Esophagus (tissue), 2 donors: ENCODE results near the gene SYT13. TPM values are rescaled to one million over a fixed set of nuclear protein-coding genes. Genes with fewer than 3 reads are reported as not detected.
A peak's percentile ranks its signal among the peaks of the same experiment; 100 is the strongest.

Source experiments
- H3K27ac ChIP-seq, 2 donors: one replicate each; pipeline ENCODE4 v1.5.1; 2013; ENCODE audit warnings: low read depth in 2 of 2, mild to moderate bottlenecking in 2 of 2, inconsistent platforms in 1 of 2, low read length in 1 of 2, moderate library complexity in 1 of 2
- H3K27me3 ChIP-seq, 2 donors: one replicate each; pipeline ENCODE4 v1.6.1; 2013; ENCODE audit warnings: low read length in 2 of 2, control low read depth in 1 of 2, mild to moderate bottlenecking in 1 of 2; ENCODE audit not compliant: insufficient read depth in 2 of 2, control insufficient read depth in 1 of 2
- H3K36me3 ChIP-seq, 2 donors: one replicate each; pipeline ENCODE4 v1.6.1; 2013; ENCODE audit warnings: low read length in 1 of 2; ENCODE audit not compliant: control insufficient read depth in 2 of 2, insufficient read depth in 2 of 2
- H3K4me1 ChIP-seq, 2 donors: one replicate each; pipeline ENCODE4 v1.6.1; 2013; ENCODE audit warnings: low read length in 1 of 2; ENCODE audit not compliant: control insufficient read depth in 2 of 2, insufficient read depth in 2 of 2
- H3K4me3 ChIP-seq, 2 donors: one replicate each; pipeline ENCODE4 v1.5.1; 2013; ENCODE audit warnings: low read length in 2 of 2, mild to moderate bottlenecking in 2 of 2, low read depth in 1 of 2, moderate library complexity in 1 of 2
- H3K9me3 ChIP-seq, 2 donors: one replicate each; pipeline ENCODE4 v1.6.1; 2013; ENCODE audit warnings: mild to moderate bottlenecking in 2 of 2, low read depth in 1 of 2, low read length in 1 of 2, moderate library complexity in 1 of 2; ENCODE audit not compliant: control insufficient read depth in 2 of 2, insufficient read depth in 1 of 2
- WGBS, 2 donors: extraction: QIAGEN DNeasy Blood & Tissue Kit; methylation state at CpG; one replicate each; pipeline ENCODE4 v1.1.7; 2013; 5-methylcytosine and 5-hydroxymethylcytosine counted together
- polyA plus RNA-seq, 2 donors: library from polyadenylated mRNA; stranded (reverse); fragments of 200-250 nt; gene quantifications; one replicate each; pipeline ENCODE4 v1.2.3, GENCODE V29; 2013
- donor health status: healthy with polysubstance abuse.
- donor health status: Bipolar disorder and iron deficiency.

SYT13 gene
- polyA plus RNA-seq, 2 donors: 0.02 TPM

DNA sequence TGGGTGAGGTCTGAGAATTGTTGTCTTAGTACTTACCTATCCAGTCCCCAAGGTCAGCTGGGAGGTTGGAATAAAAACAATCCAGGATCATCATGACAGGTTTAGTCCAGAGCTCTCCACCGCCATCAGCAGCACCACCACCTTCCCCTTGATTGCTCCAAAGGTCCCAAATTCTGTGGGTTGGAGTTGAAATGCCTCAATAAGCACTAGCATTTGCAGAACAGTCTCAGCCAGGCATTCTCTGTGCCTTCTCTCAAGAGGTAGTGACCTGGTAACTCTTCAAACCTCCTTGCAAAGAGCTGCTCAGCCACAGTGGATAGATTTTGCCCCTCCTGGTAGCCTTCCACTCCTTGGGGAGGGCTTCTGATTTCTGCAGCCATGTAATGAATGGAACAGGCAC is 70.1 kb downstream of the SYT13 start:
- Histone ChIP-seq H3K4me3 (no peak overlapping the region), H3K27ac (no peak overlapping the region), H3K9me3 (no peaks in the 10 kb centered on the region), H3K36me3 (peaks cover 3 to 14% of the 10 kb centered on the region in 2 donors), H3K4me1 (no peaks in the 10 kb centered on the region), H3K27me3 (no peaks in the 10 kb centered on the region)
- 89 to 96% methylated on average over 1 of the region's 1 CpG for WGBS, 2 donors

DNA sequence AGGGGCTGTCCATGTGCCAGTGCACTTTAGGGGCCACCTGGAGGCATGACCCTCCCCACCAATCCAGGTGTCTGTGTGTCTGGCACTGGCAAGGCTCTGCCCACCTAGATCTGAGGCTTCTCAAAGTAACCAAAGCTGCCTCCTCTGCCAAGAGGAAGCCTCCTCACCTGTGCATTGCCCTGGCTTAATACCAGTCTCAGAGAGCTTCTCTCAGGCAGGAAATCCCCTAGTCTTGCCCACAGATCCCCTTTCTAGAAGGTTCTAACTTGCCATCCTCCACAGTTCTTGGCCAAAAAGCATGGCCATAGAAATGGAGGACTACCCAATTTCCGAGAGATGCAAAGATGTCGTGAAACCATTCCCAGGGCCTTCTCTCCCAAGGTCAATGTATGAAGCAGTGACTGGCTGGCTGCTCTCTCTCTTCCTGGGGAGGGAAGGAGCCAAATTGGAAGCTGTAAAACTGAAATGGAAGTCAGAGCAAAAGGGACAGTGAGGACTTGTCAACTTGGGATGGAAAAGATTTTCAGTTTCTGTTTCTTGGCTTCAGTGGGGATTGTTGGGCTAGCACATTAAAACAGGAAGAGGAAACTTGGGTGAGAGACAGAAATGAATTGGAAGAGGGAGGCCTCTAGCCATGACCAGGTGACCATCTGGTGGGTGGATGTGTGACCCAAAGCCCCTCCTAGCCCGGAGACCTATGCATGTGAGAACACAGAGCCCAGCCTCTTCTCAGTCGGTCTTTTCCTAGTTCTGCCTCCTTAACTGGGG is 70.9 kb downstream of the SYT13 start:
- no peaks in the 10 kb centered on the region for H3K4me1 ChIP-seq
- peaks cover 3 to 18% of the 10 kb centered on the region in 2 donors for H3K36me3 ChIP-seq
- H3K27ac ChIP-seq: no peak overlapping the region
- H3K4me3 ChIP-seq: no peak overlapping the region
- no peaks in the 10 kb centered on the region for H3K27me3 ChIP-seq
- H3K9me3 ChIP-seq: no peaks in the 10 kb centered on the region
- 87 to 91% methylated on average over 4 of the region's 4 CpGs for WGBS, 2 donors

DNA sequence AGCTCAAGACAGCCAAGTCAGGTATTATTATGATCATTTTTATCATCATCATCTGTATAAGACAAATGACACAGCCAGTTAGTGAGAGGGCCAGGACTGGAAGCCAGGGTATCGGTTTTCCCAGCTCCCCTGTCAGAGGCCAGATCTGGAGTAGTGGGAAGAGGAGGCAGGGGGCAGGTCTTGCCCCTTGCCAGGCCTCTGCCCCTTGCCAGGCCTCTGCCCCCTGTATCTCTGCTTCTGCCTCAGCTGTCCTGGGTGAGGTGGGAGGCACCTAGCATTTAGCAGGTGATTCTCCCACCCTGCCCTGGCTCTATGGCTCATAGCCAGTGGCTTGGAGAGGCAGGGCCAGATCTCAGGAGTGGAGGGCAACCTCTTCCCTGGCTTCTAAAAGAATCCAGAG is 72.4 kb downstream of the SYT13 start:
- Histone ChIP-seq H3K27me3 (no peaks in the 10 kb centered on the region), H3K36me3 (peaks cover 0 to 18% of the 10 kb centered on the region in 2 donors), H3K4me1 (no peaks in the 10 kb centered on the region), H3K27ac (no peak overlapping the region), H3K4me3 (no peak overlapping the region), H3K9me3 (no peaks in the 10 kb centered on the region)
- 98 to 100% methylated on average over 1 of the region's 1 CpG for WGBS, 2 donors

DNA sequence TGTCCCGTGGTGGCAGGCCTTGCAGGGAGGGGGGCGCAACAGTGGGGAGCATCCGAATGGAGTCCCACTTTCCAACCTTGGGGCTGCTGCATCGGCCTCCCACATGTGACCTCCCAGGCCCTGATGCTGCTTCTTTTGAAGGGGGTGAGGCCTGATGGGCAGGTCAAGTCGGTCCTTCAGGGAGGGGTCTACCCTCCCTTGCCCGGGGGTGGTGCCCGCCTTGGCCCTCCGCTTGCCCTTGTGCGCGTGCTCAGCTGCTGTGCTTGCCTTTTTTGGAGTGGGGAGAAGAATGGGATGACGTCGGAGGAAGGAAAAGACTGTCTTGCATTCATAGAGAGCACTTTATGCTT is 72.8 kb downstream of the SYT13 start:
- no peaks in the 10 kb centered on the region for H3K27me3 ChIP-seq
- 87 to 92% methylated on average over 12 of the region's 12 CpGs for WGBS, 2 donors
- no peaks in the 10 kb centered on the region for H3K9me3 ChIP-seq
- H3K4me3 ChIP-seq: no peak overlapping the region
- no peaks in the 10 kb centered on the region for H3K4me1 ChIP-seq
- no peak overlapping the region for H3K27ac ChIP-seq
- peaks cover 0 to 18% of the 10 kb centered on the region in 2 donors for H3K36me3 ChIP-seq

DNA sequence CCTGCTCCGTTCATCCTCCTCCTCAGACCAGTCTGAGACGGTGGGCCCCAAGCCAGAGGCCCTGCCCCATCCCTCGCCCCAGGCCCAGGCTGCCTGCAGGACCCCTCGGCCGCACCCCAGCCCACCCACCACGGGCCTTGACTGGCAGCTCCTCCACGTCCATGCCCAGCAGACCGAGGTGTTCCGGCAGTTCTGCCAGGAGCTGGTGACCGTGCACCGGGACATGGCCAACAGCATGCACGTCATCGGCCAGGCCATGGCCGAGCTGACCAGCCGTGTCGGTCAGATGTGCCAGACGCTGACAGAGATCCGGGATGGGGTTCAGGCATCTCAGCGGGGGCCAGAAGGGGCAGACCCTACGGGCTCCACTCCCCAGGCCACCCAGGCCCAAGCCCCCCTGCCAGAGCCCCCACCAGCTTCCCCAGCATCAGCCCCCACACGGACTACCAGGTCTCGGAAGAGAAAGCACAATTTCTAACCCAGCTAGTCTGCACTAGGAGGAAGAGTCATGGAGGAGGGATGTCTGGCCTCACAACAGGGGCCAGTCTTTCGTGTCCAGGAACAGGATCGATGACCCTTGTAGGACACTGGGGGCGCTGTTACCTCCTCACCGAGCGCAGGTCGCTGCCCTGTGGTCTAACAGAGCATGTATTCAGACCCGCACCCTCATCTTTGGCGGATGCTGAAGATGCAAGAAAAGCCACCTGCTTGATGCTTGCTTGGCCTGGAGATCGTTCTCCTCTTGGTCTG is 73.4 kb downstream of the SYT13 start:
- no peak overlapping the region for H3K27ac ChIP-seq
- H3K4me3 ChIP-seq: no peak overlapping the region
- H3K36me3 ChIP-seq: peaks cover 0 to 18% of the 10 kb centered on the region in 2 donors
- no peaks in the 10 kb centered on the region for H3K27me3 ChIP-seq
- 90 to 92% methylated on average over 31 of the region's 31 CpGs for WGBS, 2 donors
- no peaks in the 10 kb centered on the region for H3K9me3 ChIP-seq
- no peaks in the 10 kb centered on the region for H3K4me1 ChIP-seq

DNA sequence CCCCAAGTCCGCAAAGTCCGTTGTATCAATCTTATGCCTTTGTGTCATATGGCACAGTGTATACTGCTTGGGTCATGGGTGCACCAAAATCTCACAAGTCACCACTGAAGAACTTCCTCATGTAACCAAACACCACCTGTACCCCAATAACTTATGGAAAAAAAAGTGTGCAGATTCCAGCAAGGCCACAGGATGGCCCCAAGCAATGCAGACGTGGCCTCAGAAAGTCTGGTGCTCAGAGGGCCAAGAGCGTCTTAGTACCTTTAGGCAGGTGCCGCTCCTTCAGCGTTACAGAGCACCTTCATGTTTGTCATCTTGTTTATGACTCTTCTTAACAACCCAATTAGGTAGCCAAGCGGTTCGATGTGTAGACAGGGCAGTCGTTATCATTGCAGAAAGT is 74.4 kb downstream of the SYT13 start:
- Histone ChIP-seq H3K36me3 (peaks cover 0 to 18% of the 10 kb centered on the region in 2 donors), H3K9me3 (no peaks in the 10 kb centered on the region), H3K4me1 (no peaks in the 10 kb centered on the region), H3K27ac (no peak overlapping the region), H3K27me3 (no peaks in the 10 kb centered on the region), H3K4me3 (no peak overlapping the region)
- WGBS, 2 donors: 89 to 90% methylated on average over 9 of the region's 9 CpGs

DNA sequence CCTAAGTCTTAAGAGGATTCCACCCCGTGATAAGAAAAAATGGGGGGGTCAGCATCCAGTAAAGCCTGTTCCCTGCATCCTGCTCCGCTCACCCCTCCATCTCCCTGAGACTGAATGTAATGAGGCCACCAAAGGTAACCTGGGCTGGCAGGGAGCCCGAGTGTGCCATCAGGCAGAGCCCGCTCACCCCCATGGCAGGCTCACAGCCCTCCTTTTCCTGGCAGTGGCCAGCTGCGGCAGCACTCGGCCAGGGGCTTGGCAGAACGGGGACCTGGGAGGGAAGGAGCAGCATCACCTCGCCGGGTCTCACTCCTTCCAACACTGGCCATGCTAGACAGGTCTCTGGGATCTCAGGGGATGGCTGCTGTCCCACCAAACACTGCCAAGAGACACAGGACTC is 75.3 kb downstream of the SYT13 start:
- WGBS, 2 donors: 89% methylated on average over 9 of the region's 9 CpGs
- Histone ChIP-seq H3K27ac (peak overlapping the region in 1 of 2 donors; percentile 62), H3K36me3 (peaks cover 0 to 18% of the 10 kb centered on the region in 2 donors), H3K27me3 (no peaks in the 10 kb centered on the region), H3K9me3 (no peaks in the 10 kb centered on the region), H3K4me3 (no peak overlapping the region), H3K4me1 (no peaks in the 10 kb centered on the region)

DNA sequence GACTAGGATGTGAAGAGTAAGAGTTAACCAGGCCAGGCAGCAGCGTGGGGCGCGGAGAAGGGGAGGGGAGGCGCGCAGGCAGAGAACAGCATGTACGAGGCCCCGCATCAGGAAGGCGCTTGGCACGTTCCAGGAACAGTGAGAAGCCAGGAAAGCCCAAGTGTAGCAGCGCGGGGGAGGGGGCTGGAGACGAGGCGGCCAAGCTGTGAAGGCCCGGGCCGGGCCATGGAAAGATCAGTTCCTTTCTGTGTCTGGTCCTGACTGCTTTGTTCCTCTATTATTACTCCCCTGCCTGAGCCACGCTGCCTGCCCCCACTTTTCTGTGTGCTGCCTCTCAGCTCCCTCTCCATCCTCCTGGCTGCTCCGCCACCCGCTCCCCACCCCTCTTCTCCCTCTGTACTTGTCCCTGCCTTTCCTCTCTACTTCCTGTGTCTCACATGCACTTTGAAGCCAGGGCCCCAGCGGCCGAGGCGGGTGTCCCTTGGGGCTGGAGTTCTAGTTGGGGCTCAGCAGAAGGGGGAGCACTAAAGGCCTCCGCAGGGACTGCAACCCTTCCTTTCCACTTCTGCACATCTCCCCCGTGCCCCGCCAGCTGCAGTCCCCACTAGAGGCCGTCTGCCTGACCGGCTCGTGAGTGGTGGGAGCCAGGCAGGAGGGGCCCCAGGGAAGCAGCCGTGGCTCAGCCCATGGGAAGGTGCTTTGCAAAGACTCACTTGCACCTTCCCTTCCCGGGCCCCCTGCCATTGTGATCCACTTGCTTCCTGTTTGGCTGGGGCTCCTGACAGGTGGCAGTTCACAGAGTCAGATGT is 76.0 kb downstream of the SYT13 start:
- H3K4me1 ChIP-seq: no peaks in the 10 kb centered on the region
- peaks cover 0 to 22% of the 10 kb centered on the region in 2 donors for H3K36me3 ChIP-seq
- 47 to 53% methylated on average over 29 of the region's 29 CpGs for WGBS, 2 donors

DNA sequence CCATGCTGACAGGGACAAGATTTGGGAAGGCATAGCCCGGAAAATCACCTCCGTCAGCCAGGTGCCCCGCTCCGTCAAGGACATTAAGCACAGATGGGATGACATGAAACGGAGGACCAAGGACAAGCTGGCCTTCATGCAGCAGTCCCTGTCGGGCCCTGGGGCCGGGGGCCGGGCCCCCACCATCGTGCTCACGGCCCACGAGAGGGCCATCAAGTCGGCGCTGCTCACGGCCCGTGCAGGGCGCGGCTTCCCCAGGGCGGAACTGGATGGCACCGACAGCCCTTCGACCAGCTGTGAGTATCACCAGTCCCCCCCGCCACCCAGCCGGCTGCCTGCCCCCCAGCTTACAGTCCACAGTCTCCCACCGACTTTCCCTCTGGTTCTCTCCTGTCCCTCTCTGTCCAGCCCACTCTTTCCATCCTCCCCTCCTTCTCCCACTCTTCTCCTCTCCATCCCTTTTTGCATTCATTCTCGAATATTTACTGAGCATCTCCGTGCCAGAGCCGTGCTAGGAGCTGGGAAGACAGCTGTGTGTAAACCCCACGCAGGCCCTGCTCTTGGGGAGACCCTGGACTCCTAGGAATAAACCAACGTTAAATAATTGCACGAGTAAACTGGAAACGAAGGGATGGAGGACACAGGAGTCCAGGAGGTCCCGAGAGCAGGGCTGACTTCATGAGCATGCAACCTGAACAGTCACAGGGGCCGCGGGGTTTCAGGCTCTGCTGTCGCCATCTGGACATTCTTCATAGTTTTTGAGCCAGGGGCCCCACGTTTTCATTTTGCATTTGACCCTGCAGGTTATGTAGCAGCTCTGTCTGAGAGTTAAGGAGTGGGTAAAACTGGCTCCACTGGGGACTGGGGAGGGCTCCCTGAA is 76.9 kb downstream of the SYT13 start:
- Histone ChIP-seq H3K27ac (peak overlapping the region; percentile 62 to 80), H3K36me3 (peaks cover 0 to 23% of the 10 kb centered on the region in 2 donors), H3K27me3 (no peaks in the 10 kb centered on the region), H3K4me1 (no peaks in the 10 kb centered on the region), H3K9me3 (no peaks in the 10 kb centered on the region), H3K4me3 (no peak overlapping the region)
- WGBS, 2 donors: 78% methylated on average over 33 to 35 of the region's 35 CpGs

More for the DNA sequence above, 76.0 kb downstream of the SYT13 start:
- Histone ChIP-seq H3K27ac (peak overlapping the region; percentile 62 to 80), H3K27me3 (no peaks in the 10 kb centered on the region), H3K4me3 (no peak overlapping the region), H3K9me3 (no peaks in the 10 kb centered on the region)
